ENCODE results near the gene NDP. TPM values are rescaled to one million over a fixed set of nuclear protein-coding genes. Genes with fewer than 3 reads are reported as not detected.

The NDP gene
- total RNA-seq, result under 1 TPM in 1 of 4 donors, not detected in 3; 0.27 TPM

GRCh38 chrX:43973249-43974099 lies at the start of gene NDP:
Gene NDP (minus strand): TSS chrX:43973390. CDS start chrX:43958645, 14,745 bp downstream.
- no peaks in the 10 kb centered on the region for H3K36me3 ChIP-seq
- in situ Hi-C loops (cut with MboI; ENCODE audit: low pct_ligation_motif_present in 1 of 4, low pct_unique_long_range_greater_than_20kb in 1 of 4, low sequenced_read_pairs in 3 of 4) (loop anchor here in 2 of 4 donors (25.0 kb wide), 2 partner anchors 1089 to 1214 kb away; no protein-coding TSS in a partner anchor), intact Hi-C loops (cut with DNase I; ENCODE audit: low total_unique reads) (no loop called here)
- TF ChIP-seq POLR2A (IDR thresholded peaks at IDR 0.05), result no peak
- no peak for TF ChIP-seq POLR2AphosphoS5 (IDR thresholded peaks at IDR 0.05)
- TF ChIP-seq EP300 (IDR thresholded peaks at IDR 0.05; ENCODE audit: low read depth), result no peak
- TF ChIP-seq CTCF (IDR thresholded peaks at IDR 0.05), result no peak
- no peak for DNase-seq
- H3K4me1 ChIP-seq, result peaks cover 0 to 2% (median 1%) of the 10 kb centered on the region in 4 donors
- H3K9me3 ChIP-seq, result no peaks in the 10 kb centered on the region
- H3K27ac ChIP-seq, result no peak within 1 kb of the TSS
- peak within 1 kb of the TSS in 3 of 4 donors; percentile 4 to 28 (median 6) for H3K4me3 ChIP-seq
- 17 to 34% methylated on average over 13 to 28 of the region's 28 CpGs for WGBS, 2 donors (ENCODE audit: low coverage in 1 of 2)
- no peaks in the 10 kb centered on the region for H3K27me3 ChIP-seq

- no peak for DNase-seq
- Histone ChIP-seq H3K9me3 (no peaks in the 10 kb centered on the region), H3K27me3 (no peaks in the 10 kb centered on the region), H3K4me3 (no peak overlapping the region), H3K4me1 (no peaks in the 10 kb centered on the region), H3K36me3 (no peaks in the 10 kb centered on the region), H3K27ac (no peak overlapping the region)
- in situ Hi-C loops (cut with MboI; ENCODE audit: low pct_ligation_motif_present in 1 of 4, low pct_unique_long_range_greater_than_20kb in 1 of 4, low sequenced_read_pairs in 3 of 4) (no loop called here), intact Hi-C loops (cut with DNase I; ENCODE audit: low total_unique reads) (no loop called here)
- 68% methylated on average over 2 of the region's 2 CpGs; no CpG with 5 or more reads in 1 of the 2 donors for WGBS, 2 donors (ENCODE audit: low coverage in 1 of 2)
- TF ChIP-seq CTCF (IDR thresholded peaks at IDR 0.05) (no peak), POLR2AphosphoS5 (IDR thresholded peaks at IDR 0.05) (no peak), POLR2A (IDR thresholded peaks at IDR 0.05) (no peak), EP300 (IDR thresholded peaks at IDR 0.05; ENCODE audit: low read depth) (no peak)
These were observed 49.8 kb upstream of the NDP start for GRCh38 chrX:44022964-44023363.

GRCh38 chrX:44020693-44021092 lies 47.5 kb upstream of the NDP start:
- Histone ChIP-seq H3K9me3 (no peaks in the 10 kb centered on the region), H3K36me3 (no peaks in the 10 kb centered on the region), H3K27ac (no peak overlapping the region), H3K4me1 (no peaks in the 10 kb centered on the region), H3K4me3 (no peak overlapping the region), H3K27me3 (no peaks in the 10 kb centered on the region)
- DNase-seq, result no peak
- TF ChIP-seq POLR2AphosphoS5 (IDR thresholded peaks at IDR 0.05), result no peak
- no peak for TF ChIP-seq POLR2A (IDR thresholded peaks at IDR 0.05)
- intact Hi-C loops (cut with DNase I; ENCODE audit: low total_unique reads), result no loop called here
- in situ Hi-C loops (cut with MboI; ENCODE audit: low pct_ligation_motif_present in 1 of 4, low pct_unique_long_range_greater_than_20kb in 1 of 4, low sequenced_read_pairs in 3 of 4), result no loop called here
- 76 to 84% methylated on average over 2 of the region's 2 CpGs for WGBS, 2 donors (ENCODE audit: low coverage in 1 of 2)

GRCh38 chrX:44019911-44020310 lies 46.7 kb upstream of the NDP start:
- Histone ChIP-seq H3K9me3 (no peaks in the 10 kb centered on the region), H3K36me3 (no peaks in the 10 kb centered on the region), H3K4me3 (no peak overlapping the region), H3K27me3 (no peaks in the 10 kb centered on the region), H3K4me1 (no peaks in the 10 kb centered on the region), H3K27ac (no peak overlapping the region)
- in situ Hi-C loops (cut with MboI; ENCODE audit: low pct_ligation_motif_present in 1 of 4, low pct_unique_long_range_greater_than_20kb in 1 of 4, low sequenced_read_pairs in 3 of 4) (no loop called here), intact Hi-C loops (cut with DNase I; ENCODE audit: low total_unique reads) (no loop called here)
- no peak for TF ChIP-seq CTCF (IDR thresholded peaks at IDR 0.05)
- WGBS, 2 donors (ENCODE audit: low coverage in 1 of 2), result 83 to 94% methylated on average over 3 of the region's 3 CpGs
- DNase-seq, result no peak
